Measurements from ENCODE around the gene TIMM44. TPM values are rescaled to one million over a fixed set of nuclear protein-coding genes. Genes with fewer than 3 reads are reported as not detected.
"Not testable (repeated sequence)": the region's sequence is repeated elsewhere in the genome, so short reads cannot be mapped to it uniquely, and the experiment has no call there.

TIMM44 gene
- total RNA-seq, 1 donor from 2014 or later: 67.4 TPM

DNA sequence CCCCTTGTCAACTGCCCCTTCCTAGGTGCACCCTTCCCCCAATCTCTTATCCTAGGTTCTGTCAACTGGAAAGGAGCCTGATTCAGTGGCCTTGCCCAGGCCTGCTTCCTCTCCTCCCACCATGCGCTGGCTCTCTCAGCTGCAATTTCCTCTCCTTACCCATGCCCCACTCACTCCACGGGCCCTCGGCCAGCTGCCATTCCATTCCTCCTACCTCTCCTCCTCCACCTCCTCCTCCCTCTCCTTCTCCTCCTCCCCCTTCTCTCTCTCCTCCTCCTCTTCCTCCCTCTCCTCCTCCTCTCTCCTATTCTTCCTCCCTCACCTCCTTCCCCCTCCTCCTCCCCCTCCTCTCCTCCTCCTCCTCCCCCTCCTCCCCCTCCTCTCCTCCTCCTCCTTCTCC, 9.6 kb upstream of the TIMM44 start:
- intact Hi-C loops (cut with micrococcal nuclease): no loop called here

DNA sequence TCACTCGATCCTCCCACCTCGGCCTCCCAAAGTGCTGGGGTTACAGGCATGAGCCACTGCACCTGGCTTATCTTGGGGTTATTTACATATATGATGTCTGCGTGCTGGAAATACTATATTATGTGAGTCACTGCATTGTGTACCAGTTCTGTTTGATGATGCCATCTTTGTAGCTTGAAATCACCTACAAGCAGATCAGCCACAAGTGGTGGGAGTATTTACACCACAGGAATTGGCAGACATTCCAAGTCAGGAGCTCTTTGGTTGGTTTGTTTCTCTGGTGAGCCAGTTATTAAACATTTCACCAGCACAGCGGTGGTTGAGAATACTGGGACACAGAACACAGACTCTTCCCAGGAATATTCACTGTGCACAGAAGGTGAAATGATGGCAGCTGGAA, 4.5 kb upstream of the TIMM44 start:
- intact Hi-C loops (cut with micrococcal nuclease): no loop called here

DNA sequence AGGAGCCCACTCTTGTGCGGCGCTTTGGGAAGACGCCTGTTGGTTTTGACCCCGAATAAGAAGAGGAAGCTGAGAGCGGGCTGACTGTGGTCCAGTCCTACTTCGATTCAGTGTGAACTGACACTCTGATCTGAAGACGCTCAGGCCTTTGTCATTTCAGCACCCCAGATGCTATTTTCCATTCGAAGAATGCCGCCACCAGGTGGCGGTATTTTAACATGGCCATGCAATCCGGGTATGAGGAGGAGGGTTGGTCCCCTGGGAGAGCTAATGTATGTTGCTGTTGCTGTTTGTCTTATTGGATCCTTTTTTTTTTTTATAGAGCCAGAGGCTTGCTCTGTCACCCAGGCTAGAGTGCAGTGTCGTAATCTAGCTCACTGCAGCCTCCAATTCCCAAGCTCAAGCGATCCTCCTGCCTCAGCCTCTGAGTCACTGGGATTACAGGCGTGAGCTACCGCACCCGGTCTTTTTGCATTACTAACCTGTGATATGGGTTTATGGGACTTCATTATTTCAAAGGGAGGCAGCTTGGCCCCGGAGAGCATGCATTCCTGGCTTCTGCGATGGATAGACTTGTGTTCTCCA, 803 bp upstream of the TIMM44 start:
- intact Hi-C loops (cut with micrococcal nuclease): loop anchor here (1.0 to 5.0 kb wide), 5 partner anchors 58 to 323 kb away; partner anchors contain the start of gene TRAPPC5

DNA sequence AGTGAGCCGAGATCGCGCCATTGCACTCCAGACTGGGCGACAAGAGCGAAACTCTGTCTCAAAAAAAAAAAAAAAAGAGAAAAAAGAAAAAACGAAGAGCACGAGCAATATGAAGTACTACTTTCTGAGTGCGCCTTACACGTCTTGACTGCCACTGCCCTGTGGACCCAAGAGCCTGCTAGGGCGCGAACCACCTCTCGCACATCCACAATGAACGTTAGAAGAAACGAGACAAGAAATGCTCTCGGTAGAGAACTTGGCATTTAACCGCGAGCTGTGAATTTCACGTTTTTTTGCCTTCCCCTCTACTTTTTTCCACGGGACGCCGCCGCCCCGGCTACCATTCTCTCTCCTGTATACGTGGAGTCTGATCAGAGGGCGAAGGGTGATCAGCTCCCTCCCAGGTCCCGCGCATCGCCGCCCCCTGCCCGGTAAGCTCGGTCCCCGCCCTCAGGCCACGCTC, 454 bp downstream of the TIMM44 start:
- intact Hi-C loops (cut with micrococcal nuclease): loop anchor here (1.0 to 5.0 kb wide), 11 partner anchors 14 to 447 kb away; partner anchors contain the start of genes MAP2K7, PET100, RAB11B and SNAPC2

DNA sequence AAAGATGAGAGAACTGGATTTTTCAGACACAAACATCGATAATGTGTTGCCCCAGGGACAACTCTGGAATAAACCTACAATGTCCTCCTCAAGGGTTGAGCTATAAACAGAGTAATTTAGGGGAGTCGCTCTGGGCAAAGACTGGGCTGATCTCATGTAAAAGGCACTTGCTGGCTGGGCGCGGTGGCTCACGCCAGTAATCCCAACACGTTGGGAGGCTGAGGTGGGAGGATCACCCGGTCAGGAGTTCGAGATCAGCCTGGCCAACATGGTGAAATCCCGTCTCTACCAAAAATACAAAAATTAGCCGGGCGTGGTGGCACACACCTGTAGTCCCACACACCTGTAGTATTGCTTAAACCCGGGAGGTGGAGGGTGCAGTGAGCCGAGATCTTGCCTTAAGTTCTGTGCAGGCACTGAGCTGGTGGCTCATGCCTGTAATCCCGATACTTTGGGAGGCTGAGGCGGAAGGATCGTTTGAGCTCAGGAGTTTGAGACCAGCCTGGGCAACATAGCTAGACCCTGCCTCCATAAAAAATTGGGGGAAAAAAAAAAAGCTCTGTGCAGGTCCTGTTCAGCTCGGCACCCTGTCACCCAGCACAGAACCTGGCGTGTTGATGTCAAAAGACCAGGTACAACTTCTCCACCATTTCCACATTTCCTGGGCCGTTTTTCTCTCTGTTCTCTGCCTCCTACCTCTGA, 1.4 kb downstream of the TIMM44 start:
- intact Hi-C loops (cut with micrococcal nuclease): loop anchor here (5.0 kb wide), 2 partner anchors 260 to 325 kb away; partner anchors contain the start of gene TRAPPC5

DNA sequence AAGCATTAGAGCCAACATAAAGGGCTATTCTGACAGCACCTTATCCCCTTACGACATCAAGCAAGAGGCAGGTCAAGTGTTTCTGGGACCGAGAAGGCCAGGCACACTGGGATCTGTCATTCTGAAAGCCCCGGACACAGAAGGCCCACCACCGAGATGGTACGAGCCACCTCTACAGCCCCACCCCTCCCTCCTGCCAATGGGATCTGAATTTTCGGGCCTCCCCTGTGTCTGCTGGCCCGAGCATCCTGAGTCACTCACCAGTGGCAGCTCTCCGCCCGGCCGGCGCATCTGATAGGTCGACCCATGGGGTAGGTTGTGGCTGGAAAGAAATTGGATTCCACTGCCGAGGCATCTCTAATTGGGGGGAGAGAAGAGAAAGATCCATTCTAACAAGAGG, 2.6 kb downstream of the TIMM44 start:
- intact Hi-C loops (cut with micrococcal nuclease): loop anchor here (5.0 kb wide), 2 partner anchors 259 to 326 kb away; partner anchors contain the start of gene TRAPPC5

DNA sequence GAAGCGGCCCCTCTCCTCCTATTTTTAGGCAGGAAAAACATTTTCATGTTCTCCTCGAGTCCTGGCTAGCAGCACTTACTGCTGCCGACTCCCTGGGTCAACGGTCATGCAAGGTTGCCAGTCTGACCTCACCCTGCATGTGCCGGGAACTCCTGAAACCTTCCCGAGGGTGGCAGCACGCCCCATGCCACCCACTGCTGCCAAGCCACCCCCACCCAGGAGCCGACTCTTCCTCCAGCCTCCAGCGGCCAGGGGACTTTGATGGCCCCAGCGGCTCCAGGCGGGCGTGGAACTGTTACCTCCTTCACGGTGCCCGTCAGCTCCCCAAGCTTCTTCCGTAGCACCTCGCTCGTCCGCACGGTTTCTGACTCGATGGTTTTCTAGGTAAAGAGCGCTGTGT, 8.7 kb downstream of the TIMM44 start:
- intact Hi-C loops (cut with micrococcal nuclease): no loop called here

DNA sequence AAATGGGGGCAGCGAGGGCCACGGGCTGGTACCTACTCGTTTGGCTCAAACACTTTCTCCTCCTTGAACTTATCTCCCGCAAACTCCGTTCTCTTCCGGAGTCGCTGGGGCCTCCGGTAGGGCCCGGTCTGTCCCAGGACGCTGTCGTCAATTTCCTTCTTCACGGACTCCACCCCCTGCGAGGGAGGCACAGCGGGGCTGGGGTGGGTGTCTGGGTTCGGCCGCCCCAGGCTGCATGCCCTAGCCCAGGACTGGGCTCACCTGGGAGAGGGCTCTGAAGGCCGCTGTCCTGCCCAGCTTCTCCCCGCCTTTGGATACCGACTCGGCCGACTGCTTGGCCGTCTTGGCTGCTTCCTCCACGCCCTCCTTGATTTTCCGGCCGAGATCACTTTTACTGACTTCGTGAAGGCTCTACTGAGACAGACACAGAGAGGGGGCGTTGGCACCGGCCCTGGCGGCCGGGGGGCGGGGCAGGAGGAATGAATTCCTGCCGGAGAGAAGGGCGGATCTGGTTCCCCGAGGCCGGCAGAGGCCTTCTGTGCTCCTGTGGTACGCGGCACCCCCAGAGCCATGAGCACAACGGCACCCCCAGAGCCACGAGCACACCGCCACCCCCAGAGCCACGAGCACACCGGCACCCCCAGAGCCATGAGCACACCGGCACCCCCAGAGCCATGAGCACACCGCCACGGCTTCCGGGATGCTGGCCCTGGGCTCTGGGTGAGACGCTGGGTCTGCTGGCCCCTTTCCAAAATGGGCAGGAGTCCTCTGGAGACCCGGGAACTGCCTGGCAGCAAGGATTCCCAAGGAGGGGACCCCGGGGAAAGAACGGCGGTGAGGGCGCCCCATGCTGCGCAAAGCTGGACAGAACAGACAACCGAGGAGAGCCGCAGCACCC, 9.4 kb downstream of the TIMM44 start:
- intact Hi-C loops (cut with micrococcal nuclease): no loop called here

DNA sequence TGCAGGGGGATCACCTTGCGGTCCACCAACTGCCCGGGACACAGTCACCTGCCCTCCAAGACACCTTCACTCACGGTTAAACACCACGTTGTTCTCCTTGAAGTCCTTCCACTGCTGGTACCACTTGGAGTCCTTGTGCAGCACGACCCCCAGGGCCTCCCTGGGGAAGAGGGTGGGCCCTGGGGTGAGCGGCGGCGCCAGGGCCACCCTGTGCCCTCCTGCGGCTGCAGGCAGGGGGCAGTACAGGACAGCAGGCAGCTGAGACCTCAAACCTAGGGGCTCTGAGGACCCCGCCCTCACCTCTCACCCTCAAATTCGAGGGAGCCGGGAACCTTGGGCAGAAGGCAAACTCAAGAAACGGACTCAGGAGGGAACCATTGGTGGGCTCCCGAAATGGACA, 10.1 kb downstream of the TIMM44 start:
- intact Hi-C loops (cut with micrococcal nuclease): no loop called here

DNA sequence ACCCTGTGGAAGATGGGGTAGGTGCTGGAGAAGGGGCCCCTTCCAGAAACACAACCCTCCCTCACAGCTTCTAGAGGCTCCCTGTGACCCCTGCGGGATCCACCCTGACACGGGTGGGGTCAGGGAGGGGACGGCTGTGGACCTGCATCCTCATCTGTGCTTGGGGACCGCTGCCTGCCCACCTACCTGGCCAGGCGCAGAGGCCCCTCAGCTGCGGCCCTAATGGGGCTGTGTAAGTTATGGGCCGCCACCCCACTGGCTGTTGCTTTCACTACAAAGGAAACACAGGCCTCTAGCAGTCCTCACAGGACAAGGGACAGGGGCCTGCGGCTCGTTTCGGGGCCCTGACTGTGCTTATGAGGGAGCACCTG, 10.6 kb downstream of the TIMM44 start:
- intact Hi-C loops (cut with micrococcal nuclease): no loop called here

DNA sequence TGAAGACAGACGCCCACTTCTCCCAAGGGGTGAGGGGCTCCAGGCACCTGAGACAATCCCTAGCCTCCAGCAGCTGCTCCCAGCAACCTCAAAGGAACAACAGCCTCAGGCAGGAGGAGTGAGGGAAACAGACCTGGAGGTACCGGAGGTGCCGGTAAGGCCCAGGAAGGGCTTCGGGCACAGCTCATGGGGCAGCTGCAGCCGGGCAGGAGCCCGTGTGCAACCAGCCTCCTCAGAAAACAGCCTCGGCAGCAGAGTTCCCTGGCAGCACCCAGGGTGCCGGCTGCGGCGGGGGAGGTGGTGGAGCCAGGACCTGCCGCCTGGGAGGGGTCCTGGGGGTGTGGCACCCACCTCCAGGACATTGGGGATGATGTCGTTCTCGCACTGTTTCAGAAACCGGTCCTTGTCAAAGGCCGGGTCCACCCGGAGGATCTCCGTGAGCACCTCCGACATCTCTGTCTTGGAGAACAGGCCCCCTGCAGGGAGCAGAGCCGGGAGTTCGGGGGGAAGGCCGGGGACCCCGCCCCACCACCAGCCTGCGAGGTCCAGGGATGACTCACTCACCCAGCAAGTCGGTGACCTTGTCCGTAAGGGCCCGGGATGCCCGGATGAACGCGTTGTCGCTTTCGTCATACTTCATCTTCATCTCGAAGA, 11.1 kb downstream of the TIMM44 start:
- intact Hi-C loops (cut with micrococcal nuclease): no loop called here

DNA sequence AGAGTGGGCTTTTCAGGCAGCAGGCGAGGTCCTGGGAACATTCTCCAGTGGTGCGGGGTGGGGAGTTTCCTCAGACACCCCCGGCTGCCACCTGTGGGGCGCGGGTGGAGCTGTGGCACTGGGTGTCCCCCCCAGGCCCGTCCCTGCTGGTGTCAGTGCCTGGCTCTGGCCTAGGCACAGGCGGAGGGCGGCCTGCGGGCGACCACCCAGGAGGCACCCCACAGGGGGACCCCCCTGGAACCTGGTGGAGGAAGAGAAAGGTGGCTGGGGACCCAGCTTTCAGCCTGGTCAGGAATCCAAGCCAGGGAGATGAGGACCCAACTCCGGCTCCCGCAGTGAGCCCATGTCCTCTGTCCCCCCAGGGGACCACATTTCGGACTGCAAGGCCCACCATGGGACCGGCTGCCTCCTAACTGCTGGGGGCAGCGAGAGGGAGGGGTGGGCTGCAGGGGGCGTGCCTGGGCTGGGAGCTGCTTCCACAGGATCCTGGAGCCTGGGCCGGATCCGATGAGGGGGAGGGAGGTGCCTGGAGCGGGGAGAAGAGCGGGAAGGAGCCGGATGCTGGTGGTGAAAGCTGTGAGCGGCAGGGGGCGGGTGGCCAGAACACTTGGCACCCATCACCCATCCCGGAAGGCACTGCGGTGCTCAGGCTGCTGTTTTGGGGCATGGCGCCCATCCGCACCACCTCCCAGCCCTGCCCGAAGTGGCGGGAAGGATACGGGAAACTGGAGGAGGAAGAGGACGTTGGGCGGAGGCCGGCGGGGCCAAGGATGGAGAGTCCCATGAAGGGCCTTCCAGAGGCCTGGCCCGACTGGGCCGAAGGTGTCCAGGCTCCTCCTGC, 12.0 kb downstream of the TIMM44 start:
- intact Hi-C loops (cut with micrococcal nuclease): no loop called here

DNA sequence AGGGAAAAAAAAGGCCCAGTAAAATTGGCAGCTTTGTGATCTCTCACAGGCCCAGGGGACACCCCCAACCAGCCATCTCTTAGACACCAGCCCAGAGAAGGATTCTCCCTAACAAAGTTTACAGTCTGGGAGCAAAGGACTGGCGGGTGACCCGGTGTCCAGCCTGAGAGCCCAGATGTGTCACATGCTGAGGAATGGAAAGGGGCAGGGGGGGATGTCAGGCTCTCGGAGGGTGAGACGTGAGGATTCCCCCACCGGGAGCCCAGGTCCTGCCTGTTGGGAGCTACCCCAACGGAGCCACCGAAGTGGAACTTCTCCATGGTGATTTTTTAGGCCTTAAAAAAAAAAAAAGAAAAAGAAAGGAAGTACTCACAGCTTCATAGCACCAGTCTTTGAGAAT, 12.7 kb downstream of the TIMM44 start:
- intact Hi-C loops (cut with micrococcal nuclease): no loop called here

DNA sequence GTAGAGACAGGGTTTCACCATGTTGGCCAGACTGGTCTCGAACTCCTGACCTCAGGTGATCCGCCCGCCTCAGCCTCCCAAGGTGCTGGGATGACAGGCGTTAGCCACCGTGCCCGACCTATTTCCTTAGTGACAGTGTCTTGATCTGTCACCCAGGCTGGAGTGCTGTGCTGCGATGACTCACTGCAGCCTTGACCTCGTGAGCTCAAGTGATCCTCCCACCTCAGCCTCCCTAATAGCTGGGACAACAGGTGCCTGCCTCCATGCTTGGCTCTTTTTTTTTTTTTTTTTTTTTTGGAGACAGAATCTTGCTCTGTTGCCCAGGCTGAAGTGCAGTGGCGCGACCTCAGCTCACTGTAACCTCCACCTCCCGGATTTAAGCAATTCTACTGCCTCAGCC, 13.4 kb downstream of the TIMM44 start:
- intact Hi-C loops (cut with micrococcal nuclease): not testable (repeated sequence)

DNA sequence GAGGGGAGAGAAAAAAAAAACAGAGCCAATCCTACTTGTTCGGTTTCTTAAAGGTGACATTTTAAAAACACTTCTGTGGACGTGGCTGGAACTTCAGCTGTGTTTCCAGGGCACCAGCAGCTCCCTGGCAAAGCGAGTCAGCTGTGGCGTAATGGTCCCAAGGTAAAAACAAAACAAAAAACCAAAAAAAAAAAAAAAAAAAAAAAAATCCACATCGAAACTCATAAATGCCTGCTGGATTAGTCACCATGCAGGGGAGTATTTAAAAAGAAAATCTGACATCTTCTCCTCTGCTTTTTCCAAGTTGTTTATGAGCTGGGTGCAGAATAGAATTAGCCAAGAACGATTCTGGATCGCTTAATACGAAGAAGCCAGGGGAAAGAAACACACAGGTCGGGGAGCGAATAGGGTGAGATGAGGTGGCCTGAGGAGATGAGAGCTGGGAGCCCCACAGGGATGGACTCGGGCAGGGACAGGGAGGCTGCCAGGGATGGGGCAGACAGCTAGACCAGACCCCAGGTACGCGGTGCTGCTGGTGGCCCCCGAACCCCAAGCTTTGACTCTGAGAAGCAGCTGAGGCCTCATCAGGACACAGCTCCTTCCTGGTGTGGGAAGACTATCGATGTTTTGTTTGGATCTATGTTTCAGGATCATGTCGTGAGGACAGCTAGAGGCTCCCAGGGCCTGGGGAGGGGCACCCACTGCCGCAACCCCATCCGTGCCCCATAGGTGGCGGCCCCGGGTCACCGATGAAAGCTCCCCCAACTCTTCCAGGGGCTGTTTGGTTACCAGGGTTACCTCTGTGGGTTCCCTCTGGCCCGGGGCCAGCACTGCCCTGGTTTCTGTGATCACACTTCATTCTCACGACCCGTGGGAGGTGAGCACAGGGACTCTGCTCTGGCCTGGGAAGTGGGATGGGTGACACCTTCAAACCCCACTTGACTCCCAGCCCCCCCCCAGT, 14.4 kb downstream of the TIMM44 start:
- intact Hi-C loops (cut with micrococcal nuclease): loop anchor here (1.0 to 10.0 kb wide), 3 partner anchors 14 to 586 kb away; partner anchors contain the start of genes NDUFA7, RPS28, TIMM44 and ZNF414

DNA sequence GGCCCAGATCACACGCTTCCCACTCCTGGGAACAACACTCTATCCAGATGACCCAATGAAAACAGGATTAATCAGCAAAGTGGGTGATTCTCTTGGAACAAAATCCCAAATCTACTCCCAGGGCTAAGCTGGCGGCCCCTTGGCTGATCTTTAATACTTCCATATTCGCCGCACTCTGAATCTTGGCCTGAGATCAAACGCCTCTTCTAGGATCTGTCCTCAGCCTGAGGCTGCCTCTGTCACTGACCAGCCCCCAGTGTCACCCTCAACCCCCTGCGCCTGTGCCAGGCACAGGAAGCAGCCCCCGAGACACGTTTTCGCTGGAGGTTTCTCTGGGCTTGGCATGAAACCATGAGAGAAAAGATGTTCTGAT, 15.1 kb downstream of the TIMM44 start:
- intact Hi-C loops (cut with micrococcal nuclease): loop anchor here (10.0 kb wide), 2 partner anchors 396 to 586 kb away; partner anchors contain the start of genes NDUFA7, RPS28 and ZNF414

DNA sequence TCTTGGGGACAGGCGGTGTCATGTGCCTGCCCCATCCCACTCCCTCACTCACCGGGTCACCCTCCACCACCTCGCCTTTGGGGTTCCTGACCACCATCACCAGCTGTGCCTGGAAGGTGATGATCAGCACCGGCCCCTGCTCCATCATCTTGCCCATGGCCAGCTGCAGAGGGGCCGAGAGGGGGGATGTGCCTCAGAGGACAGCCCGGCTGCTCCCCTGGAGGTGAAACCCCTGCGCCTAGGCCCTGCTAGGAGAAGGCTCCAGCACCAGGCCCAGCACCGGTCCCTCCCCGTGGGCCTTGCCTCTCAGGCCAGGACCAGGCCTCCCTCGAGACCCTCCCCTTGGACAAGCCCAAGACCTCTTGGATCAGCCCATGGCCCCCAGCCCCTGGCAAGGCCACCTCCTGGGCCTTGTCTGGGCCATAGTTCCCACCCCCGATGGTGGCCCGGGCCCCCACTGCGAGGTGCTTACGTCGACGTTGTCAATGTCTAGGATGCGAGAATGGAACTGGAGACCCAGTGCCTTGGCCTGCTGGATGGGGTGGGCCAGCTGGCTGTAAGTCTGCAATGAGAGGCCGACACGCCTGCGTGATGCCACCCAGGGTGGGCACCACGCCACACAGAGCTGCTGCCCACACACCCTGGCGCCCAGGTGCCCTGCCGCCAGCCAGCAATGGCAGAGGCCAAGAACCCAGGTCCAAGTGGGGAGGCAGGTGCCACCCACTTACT, 15.7 kb downstream of the TIMM44 start:
- intact Hi-C loops (cut with micrococcal nuclease): loop anchor here (10.0 kb wide), 2 partner anchors 397 to 587 kb away; partner anchors contain the start of genes NDUFA7, RPS28 and ZNF414
